ENCODE results near the gene COL11A1. TPM values are rescaled to one million over a fixed set of nuclear protein-coding genes. Genes with fewer than 3 reads are reported as not detected.

The COL11A1 gene
- total RNA-seq, 1 experiment from 2014 or later: 0.05 TPM

GRCh38 chr1:103109311-103109920 is 1.1 kb upstream of the COL11A1 start (continued):
- TF ChIP-seq MAX (IDR thresholded peaks at IDR 0.05) (no peak), JUND (IDR thresholded peaks at IDR 0.05) (no peak), CTCF (IDR thresholded peaks at IDR 0.05 in 2 of 3, conservative IDR thresholded peaks at IDR 0.05 in 1 of 3; ENCODE audit: borderline replicate concordance in 1 of 3, insufficient read depth in 1 of 3, low read depth in 2 of 3, low read length in 2 of 3) (no peak), CBX3 (IDR thresholded peaks at IDR 0.05; ENCODE audit: low read depth) (no peak), POLR2A (IDR thresholded peaks at IDR 0.05; ENCODE audit: borderline replicate concordance, extremely low read depth, insufficient read depth, insufficient read length) (no peak)

DNA sequence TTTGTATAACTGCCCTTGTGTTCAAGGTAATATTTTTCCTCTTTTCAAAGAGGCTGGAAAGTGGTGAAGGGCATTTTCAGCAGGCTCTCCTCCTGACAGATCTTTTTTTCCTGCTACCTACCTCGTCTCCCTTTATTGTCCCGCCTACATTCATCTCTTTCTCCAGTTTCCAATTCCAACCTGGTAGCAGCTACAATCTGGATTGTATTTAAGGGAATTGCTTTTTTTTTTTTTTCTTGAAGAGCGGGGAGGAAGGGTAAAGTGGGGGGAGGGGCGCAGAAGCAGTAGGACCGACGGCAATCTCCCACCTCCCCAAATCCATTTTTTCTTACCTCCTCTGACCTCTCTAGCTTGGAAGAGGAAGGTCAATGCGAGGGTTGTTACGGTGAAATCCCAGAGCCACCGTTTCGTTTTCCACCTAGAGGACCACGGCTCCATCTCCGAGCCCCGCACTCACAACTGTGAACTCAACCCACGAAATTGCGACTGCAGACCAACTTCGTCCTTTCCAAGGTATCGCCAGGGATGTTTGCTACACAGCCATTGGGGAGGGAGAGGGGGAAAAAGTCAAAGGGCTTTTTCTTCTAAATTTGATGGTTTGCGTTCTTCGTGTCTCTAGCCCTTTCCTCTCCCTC is 464 bp downstream of the COL11A1 start:
- Histone ChIP-seq H3K79me2 (ENCODE audit: insufficient read depth, low read length) (no peaks in the 10 kb centered on the region), H3K36me3 (ENCODE audit: control insufficient read depth in 1 of 2, insufficient read depth in 2 of 2, low read length in 2 of 2) (no peaks in the 10 kb centered on the region), H3K9me2 (ENCODE audit: insufficient read depth) (no peaks in the 10 kb centered on the region), H3K4me2 (ENCODE audit: low read length) (no peak overlapping the region), H3K4me1 (ENCODE audit: control insufficient read depth in 1 of 2, insufficient read depth in 2 of 2, low read length in 2 of 2) (no peaks in the 10 kb centered on the region), H4K20me1 (ENCODE audit: insufficient read depth) (no peaks in the 10 kb centered on the region), H3K9me3 (ENCODE audit: control insufficient read depth in 1 of 2, insufficient read depth in 1 of 2, low read depth in 1 of 2, low read length in 2 of 2) (no peaks in the 10 kb centered on the region; a peak in 1 of 4 replicates), H3K4me3 (replicated peaks in 1 of 2; ENCODE audit: low read depth in 1 of 2, low read length in 2 of 2) (no peak overlapping the region), H2AFZ (ENCODE audit: low read depth, low read length, poor library complexity, severe bottlenecking) (no peak overlapping the region), H3K27ac (ENCODE audit: low read depth, low read length) (no peak overlapping the region), H3K9ac (ENCODE audit: low read length) (no peak overlapping the region), H3K27me3 (ENCODE audit: insufficient read depth, low read length) (no peaks in the 10 kb centered on the region)
- ChIA-PET CTCF (no interaction called here), RAD21 (ENCODE audit: low non-redundant PET in 1 of 2, low total read pairs in 2 of 2, uncharacterized antibody in 2 of 2, unreplicated experiment in 2 of 2) (no interaction called here), POLR2A (no interaction called here)
- DNase-seq (ENCODE audit: low read depth, low spot score) (no peak), ATAC-seq (no peak)
- TF ChIP-seq POLR2AphosphoS5 (IDR thresholded peaks at IDR 0.05; ENCODE audit: low read depth, low read length) (no peak), JUND (IDR thresholded peaks at IDR 0.05) (no peak), MAX (IDR thresholded peaks at IDR 0.05) (no peak), FOSL1 (IDR thresholded peaks at IDR 0.05; ENCODE audit: low read depth) (no peak), TCF7L2 (IDR thresholded peaks at IDR 0.05; ENCODE audit: borderline replicate concordance, extremely low read depth, insufficient read depth, insufficient read length) (no peak), ZNF274 (IDR thresholded peaks at IDR 0.05; ENCODE audit: low read depth, low read length) (no peak), ELF1 (IDR thresholded peaks at IDR 0.05; ENCODE audit: borderline replicate concordance, low read depth) (no peak), SRF (IDR thresholded peaks at IDR 0.05; ENCODE audit: low read depth) (no peak)
- TF ChIP-seq, protein P1, sequence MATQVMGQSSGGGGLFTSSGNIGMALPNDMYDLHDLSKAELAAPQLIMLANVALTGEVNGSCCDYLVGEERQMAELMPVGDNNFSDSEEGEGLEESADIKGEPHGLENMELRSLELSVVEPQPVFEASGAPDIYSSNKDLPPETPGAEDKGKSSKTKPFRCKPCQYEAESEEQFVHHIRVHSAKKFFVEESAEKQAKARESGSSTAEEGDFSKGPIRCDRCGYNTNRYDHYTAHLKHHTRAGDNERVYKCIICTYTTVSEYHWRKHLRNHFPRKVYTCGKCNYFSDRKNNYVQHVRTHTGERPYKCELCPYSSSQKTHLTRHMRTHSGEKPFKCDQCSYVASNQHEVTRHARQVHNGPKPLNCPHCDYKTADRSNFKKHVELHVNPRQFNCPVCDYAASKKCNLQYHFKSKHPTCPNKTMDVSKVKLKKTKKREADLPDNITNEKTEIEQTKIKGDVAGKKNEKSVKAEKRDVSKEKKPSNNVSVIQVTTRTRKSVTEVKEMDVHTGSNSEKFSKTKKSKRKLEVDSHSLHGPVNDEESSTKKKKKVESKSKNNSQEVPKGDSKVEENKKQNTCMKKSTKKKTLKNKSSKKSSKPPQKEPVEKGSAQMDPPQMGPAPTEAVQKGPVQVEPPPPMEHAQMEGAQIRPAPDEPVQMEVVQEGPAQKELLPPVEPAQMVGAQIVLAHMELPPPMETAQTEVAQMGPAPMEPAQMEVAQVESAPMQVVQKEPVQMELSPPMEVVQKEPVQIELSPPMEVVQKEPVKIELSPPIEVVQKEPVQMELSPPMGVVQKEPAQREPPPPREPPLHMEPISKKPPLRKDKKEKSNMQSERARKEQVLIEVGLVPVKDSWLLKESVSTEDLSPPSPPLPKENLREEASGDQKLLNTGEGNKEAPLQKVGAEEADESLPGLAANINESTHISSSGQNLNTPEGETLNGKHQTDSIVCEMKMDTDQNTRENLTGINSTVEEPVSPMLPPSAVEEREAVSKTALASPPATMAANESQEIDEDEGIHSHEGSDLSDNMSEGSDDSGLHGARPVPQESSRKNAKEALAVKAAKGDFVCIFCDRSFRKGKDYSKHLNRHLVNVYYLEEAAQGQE (IDR thresholded peaks at IDR 0.05; ENCODE audit: low read depth): no peak
- TF ChIP-seq, protein P2, sequence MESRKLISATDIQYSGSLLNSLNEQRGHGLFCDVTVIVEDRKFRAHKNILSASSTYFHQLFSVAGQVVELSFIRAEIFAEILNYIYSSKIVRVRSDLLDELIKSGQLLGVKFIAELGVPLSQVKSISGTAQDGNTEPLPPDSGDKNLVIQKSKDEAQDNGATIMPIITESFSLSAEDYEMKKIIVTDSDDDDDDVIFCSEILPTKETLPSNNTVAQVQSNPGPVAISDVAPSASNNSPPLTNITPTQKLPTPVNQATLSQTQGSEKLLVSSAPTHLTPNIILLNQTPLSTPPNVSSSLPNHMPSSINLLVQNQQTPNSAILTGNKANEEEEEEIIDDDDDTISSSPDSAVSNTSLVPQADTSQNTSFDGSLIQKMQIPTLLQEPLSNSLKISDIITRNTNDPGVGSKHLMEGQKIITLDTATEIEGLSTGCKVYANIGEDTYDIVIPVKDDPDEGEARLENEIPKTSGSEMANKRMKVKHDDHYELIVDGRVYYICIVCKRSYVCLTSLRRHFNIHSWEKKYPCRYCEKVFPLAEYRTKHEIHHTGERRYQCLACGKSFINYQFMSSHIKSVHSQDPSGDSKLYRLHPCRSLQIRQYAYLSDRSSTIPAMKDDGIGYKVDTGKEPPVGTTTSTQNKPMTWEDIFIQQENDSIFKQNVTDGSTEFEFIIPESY (IDR thresholded peaks at IDR 0.05; ENCODE audit: extremely low read depth, insufficient replicate concordance, low read length): no peak
- no TSS peak for BruUV-seq (replicated peaks)
- intact Hi-C loops (cut with micrococcal nuclease): loop anchor here (5.0 kb wide), 1 partner anchor 354 kb away; no protein-coding TSS in a partner anchor
